ENCODE measurements around the gene ENOX1.

Gene ENOX1

DNA sequence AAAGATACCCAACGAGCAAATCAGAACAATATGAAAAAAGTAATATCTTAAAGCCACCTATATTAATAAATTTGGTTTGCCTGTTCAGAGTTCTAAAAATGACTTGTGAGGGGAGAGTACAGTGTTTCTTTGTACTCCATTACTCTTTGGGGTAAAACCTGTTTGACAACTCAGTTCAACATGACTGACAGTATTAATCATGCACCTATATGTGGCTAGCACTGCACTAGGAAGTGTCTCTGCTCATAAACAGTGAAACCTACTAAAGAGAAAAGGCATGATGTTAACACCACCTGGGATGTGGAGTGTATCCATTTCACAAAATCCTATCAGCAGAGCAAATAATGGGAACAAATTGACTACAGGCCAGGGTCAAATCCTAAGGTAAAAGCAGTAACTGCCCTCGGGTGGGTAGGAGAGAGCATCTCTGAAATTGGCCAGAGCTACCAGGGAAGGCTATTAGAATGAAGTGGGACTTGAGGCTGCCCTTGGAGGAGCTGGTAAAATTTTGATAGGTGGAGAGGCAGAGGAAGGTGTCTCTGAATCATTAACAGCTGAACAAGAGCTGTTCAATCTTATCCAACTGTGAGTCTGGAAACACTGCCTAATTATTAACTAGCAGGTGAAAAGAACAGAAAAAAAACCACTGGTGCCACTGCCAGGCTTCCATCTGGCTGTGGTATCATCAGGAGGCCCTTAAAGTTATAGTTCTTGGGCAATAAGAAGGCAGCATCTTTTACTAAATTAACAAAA is 398.3 kb downstream of the ENOX1 start:
- Histone ChIP-seq H3K4me3 (ENCODE audit: low read length) (no peak overlapping the region), H3K36me3 (replicated peaks; ENCODE audit: low read depth, low read length) (no peaks in the 10 kb centered on the region), H3K4me2 (ENCODE audit: low read length) (peak overlapping the region; percentile 87), H3K9me3 (ENCODE audit: insufficient read depth, low read length) (no peaks in the 10 kb centered on the region), H2AFZ (ENCODE audit: low read depth, low read length) (peak overlapping the region; percentile 15; the same call in 1 of the 2 replicates), H4K20me1 (ENCODE audit: insufficient read depth, low read length) (no peaks in the 10 kb centered on the region), H3K4me1 (ENCODE audit: low read length) (peaks cover 49% of the 10 kb centered on the region), H3K9ac (ENCODE audit: low read length) (peak overlapping the region; percentile 14; the same call in 1 of the 2 replicates), H3K27ac (ENCODE audit: low read length) (peak overlapping the region; percentile 95), H3K79me2 (ENCODE audit: low read length) (no peaks in the 10 kb centered on the region), H3K27me3 (ENCODE audit: low read depth, low read length) (no peaks in the 10 kb centered on the region)
- TF ChIP-seq, protein P1, sequence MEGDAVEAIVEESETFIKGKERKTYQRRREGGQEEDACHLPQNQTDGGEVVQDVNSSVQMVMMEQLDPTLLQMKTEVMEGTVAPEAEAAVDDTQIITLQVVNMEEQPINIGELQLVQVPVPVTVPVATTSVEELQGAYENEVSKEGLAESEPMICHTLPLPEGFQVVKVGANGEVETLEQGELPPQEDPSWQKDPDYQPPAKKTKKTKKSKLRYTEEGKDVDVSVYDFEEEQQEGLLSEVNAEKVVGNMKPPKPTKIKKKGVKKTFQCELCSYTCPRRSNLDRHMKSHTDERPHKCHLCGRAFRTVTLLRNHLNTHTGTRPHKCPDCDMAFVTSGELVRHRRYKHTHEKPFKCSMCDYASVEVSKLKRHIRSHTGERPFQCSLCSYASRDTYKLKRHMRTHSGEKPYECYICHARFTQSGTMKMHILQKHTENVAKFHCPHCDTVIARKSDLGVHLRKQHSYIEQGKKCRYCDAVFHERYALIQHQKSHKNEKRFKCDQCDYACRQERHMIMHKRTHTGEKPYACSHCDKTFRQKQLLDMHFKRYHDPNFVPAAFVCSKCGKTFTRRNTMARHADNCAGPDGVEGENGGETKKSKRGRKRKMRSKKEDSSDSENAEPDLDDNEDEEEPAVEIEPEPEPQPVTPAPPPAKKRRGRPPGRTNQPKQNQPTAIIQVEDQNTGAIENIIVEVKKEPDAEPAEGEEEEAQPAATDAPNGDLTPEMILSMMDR (IDR thresholded peaks at IDR 0.05; ENCODE audit: low read depth, low read length) = no peak
- no peak for TF ChIP-seq EZH2phosphoT487 (IDR thresholded peaks at IDR 0.05; ENCODE audit: low read depth)

DNA sequence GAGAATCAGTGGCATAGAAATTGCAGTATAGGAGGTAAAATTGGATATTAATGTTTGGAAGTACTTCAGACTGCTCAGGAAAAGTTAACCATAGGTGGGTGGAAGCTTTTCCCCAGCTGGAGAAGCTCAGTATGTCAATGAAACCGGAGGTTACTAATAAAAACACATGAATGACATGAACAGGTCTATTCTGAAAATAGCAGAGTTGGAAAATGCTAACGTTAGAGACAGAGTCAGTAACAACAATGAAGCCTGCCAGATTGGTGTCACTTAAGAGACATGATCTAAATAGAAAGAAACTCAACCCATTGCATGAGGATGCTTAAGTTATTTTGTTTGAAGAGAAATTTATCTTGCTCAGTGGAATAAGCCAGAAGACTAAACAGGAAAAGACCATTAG is 398.9 kb downstream of the ENOX1 start:
- TF ChIP-seq, protein P1 (IDR thresholded peaks at IDR 0.05; ENCODE audit: low read depth, low read length) = no peak
- no peak for TF ChIP-seq EZH2phosphoT487 (IDR thresholded peaks at IDR 0.05; ENCODE audit: low read depth)
- H3K4me3 ChIP-seq (ENCODE audit: low read length) = no peak overlapping the region
- no peaks in the 10 kb centered on the region for H3K79me2 ChIP-seq (ENCODE audit: low read length)
- no peak overlapping the region; the same call in 1 of the 2 replicates for H3K9ac ChIP-seq (ENCODE audit: low read length)
- no peaks in the 10 kb centered on the region for H4K20me1 ChIP-seq (ENCODE audit: insufficient read depth, low read length)
- H2AFZ ChIP-seq (ENCODE audit: low read depth, low read length) = no peak overlapping the region
- peak overlapping the region; percentile 95; the same call in 1 of the 2 replicates for H3K27ac ChIP-seq (ENCODE audit: low read length)
- peaks cover 49% of the 10 kb centered on the region for H3K4me1 ChIP-seq (ENCODE audit: low read length)
- H3K9me3 ChIP-seq (ENCODE audit: insufficient read depth, low read length) = no peaks in the 10 kb centered on the region
- H3K27me3 ChIP-seq (ENCODE audit: low read depth, low read length) = no peaks in the 10 kb centered on the region
- no peaks in the 10 kb centered on the region for H3K36me3 ChIP-seq (replicated peaks; ENCODE audit: low read depth, low read length)
- H3K4me2 ChIP-seq (ENCODE audit: low read length) = no peak overlapping the region

DNA sequence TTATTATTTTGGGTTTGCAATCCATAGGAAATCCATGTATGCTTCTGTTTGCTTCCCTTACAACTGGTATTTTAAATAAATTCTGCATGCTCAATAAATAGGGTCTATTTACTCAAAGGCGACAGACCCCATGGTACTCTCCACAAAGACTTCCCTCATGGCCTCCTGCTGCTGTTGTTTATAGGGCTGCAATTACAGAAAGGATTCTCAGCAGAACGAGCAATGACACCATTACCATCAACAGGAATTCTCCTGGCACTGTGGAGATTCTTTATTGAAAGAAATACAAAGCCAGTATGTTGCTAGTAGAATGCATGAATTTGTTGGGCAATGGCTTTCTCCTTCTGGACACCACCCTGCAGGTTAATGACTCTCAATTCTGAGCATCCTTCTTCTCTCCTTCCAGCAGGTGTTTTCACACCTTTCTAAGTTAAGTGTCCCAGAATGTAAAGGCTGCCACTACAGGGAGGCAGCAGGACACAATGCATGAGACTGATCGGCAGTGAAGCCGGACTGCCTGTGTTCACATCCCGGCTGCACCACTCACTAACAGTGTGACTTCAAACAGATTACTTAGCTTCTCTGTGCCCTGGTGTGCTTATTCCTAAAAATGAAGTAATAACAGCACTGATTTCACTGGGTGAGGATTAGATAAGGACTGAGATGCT is 403.1 kb downstream of the ENOX1 start:
- H3K4me3 ChIP-seq (ENCODE audit: low read length) = no peak overlapping the region
- no peak overlapping the region for H3K9ac ChIP-seq (ENCODE audit: low read length)
- no peaks in the 10 kb centered on the region for H4K20me1 ChIP-seq (ENCODE audit: insufficient read depth, low read length)
- peaks cover 8% of the 10 kb centered on the region; the same call in 1 of the 2 replicates for H3K9me3 ChIP-seq (ENCODE audit: insufficient read depth, low read length)
- TF ChIP-seq, protein P1 (IDR thresholded peaks at IDR 0.05; ENCODE audit: low read depth, low read length) = no peak
- no peak for TF ChIP-seq EZH2phosphoT487 (IDR thresholded peaks at IDR 0.05; ENCODE audit: low read depth)
- no peak overlapping the region for H3K27ac ChIP-seq (ENCODE audit: low read length)
- H3K4me1 ChIP-seq (ENCODE audit: low read length) = peaks cover 14% of the 10 kb centered on the region
- H3K27me3 ChIP-seq (ENCODE audit: low read depth, low read length) = no peaks in the 10 kb centered on the region
- H2AFZ ChIP-seq (ENCODE audit: low read depth, low read length) = no peak overlapping the region
- no peaks in the 10 kb centered on the region for H3K79me2 ChIP-seq (ENCODE audit: low read length)
- H3K36me3 ChIP-seq (replicated peaks; ENCODE audit: low read depth, low read length) = no peaks in the 10 kb centered on the region
- H3K4me2 ChIP-seq (ENCODE audit: low read length) = no peak overlapping the region

DNA sequence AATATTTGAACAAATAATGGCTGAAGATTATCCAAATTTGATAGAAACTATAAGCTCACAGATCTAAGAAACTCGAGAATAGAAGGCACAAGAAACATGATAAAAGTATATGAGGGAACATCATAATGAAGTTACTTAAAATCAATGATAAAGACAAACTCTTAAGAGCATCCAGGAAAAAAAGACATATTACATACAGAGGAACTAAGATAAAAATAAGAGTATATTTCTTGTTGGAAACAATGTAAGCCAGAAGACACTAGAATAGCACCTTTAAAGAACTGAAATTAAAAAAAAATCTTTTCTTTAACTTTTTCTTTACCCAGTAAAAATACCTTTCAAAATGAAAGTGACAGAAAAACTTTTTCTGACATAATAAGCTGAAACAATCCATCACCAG is 407.0 kb downstream of the ENOX1 start:
- H3K4me3 ChIP-seq (ENCODE audit: low read length) = no peak overlapping the region
- H3K4me1 ChIP-seq (ENCODE audit: low read length) = peaks cover 17% of the 10 kb centered on the region
- no peaks in the 10 kb centered on the region for H3K36me3 ChIP-seq (replicated peaks; ENCODE audit: low read depth, low read length)
- H3K4me2 ChIP-seq (ENCODE audit: low read length) = no peak overlapping the region
- no peak for TF ChIP-seq EZH2phosphoT487 (IDR thresholded peaks at IDR 0.05; ENCODE audit: low read depth)
- TF ChIP-seq, protein P1 (IDR thresholded peaks at IDR 0.05; ENCODE audit: low read depth, low read length) = no peak
- no peaks in the 10 kb centered on the region for H3K27me3 ChIP-seq (ENCODE audit: low read depth, low read length)
- H4K20me1 ChIP-seq (ENCODE audit: insufficient read depth, low read length) = no peaks in the 10 kb centered on the region
- H2AFZ ChIP-seq (ENCODE audit: low read depth, low read length) = no peak overlapping the region
- no peak overlapping the region for H3K27ac ChIP-seq (ENCODE audit: low read length)
- peaks cover 8% of the 10 kb centered on the region; the same call in 1 of the 2 replicates for H3K9me3 ChIP-seq (ENCODE audit: insufficient read depth, low read length)
- no peaks in the 10 kb centered on the region for H3K79me2 ChIP-seq (ENCODE audit: low read length)
- no peak overlapping the region for H3K9ac ChIP-seq (ENCODE audit: low read length)
